Endothelial cell of umbilical vein (primary cell): Measurements from ENCODE around the gene ATXN1. TPM values are rescaled to one million over a fixed set of nuclear protein-coding genes. Genes with fewer than 3 reads are reported as not detected.
A peak's percentile ranks its signal among the peaks of the same experiment; 100 is the strongest.

Source experiments
- BruUV-seq: library from RNA; stranded (reverse); fragments of 400-500 nt; replicated peaks from 2 replicates; lab custom pipeline; 2021; lab: Mats Ljungman, UMichigan
- CTCF ChIA-PET: fragments of 300-600, 350-600 bp; sonication (Branson Sonifier 250); formaldehyde crosslinking; loops from one replicate; lab custom pipeline; 2021; ENCODE audit warnings: antibody characterized with exemption, inconsistent platforms; lab: Charles Lee
- POLR2A ChIA-PET: fragments of 300-600, 350-600 bp; sonication (Branson Sonifier 250); formaldehyde crosslinking; loops from one replicate; lab custom pipeline; 2021; ENCODE audit warnings: antibody characterized with exemption, inconsistent platforms; lab: Charles Lee
- DNase-seq: peaks from one replicate; pipeline ENCODE4 v3.0.0-alpha.2; 2011; ENCODE audit warnings: low read depth, low spot score
- FAIRE-seq: peaks from 2 replicates; lab custom pipeline; 2011; peaks lifted over from hg19 to GRCh38; lab: Jason Lieb, UNC
- H2AFZ ChIP-seq: 2 replicates; pipeline ENCODE4 v1.6.0; 2012; ENCODE audit warnings: low read depth, low read length, control low read depth, inconsistent platforms
- H3K27ac ChIP-seq: 2 replicates; pipeline ENCODE4 v1.5.1; 2011; ENCODE audit warnings: low read depth, mild to moderate bottlenecking, control low read depth, low read length, moderate library complexity; ENCODE audit not compliant: insufficient read depth
- H3K27me3 ChIP-seq, 2 experiments: 2 replicates each; pipeline versions ENCODE4 v1.6.0 to v1.6.1; 2011; ENCODE audit warnings: low read length in 2 of 2, mixed read lengths in 1 of 2; ENCODE audit not compliant: control insufficient read depth in 2 of 2, insufficient read depth in 2 of 2
- H3K36me3 ChIP-seq, 2 experiments: 2 replicates in 1 of 2; 3 replicates in 1 of 2; pipeline ENCODE4 v1.5.1; 2011; ENCODE audit warnings: low read length in 2 of 2, mild to moderate bottlenecking in 1 of 2, moderate library complexity in 1 of 2; ENCODE audit not compliant: control insufficient read depth in 2 of 2, insufficient read depth in 2 of 2; ENCODE audit errors: extremely low read depth in 1 of 2
- H3K4me1 ChIP-seq: 3 replicates; pipeline ENCODE4 v1.5.1; 2011; ENCODE audit warnings: mild to moderate bottlenecking, low read length; ENCODE audit not compliant: control insufficient read depth, insufficient read depth; ENCODE audit errors: extremely low read depth
- H3K4me2 ChIP-seq: 2 replicates; pipeline ENCODE4 v1.6.1; 2011; ENCODE audit warnings: low read length, control low read depth, mixed read lengths; ENCODE audit not compliant: insufficient read depth
- H3K4me3 ChIP-seq, 3 experiments: fragments of 200-600 bp in 1 of 3; sonication (generic), shearing (Covaris generic) in 1 of 3; replicated peaks in 1 of 3; 2 replicates each; pipeline ENCODE4 v1.5.1; 2011 to 2016; ENCODE audit warnings: control low read depth in 3 of 3, low read length in 3 of 3, mild to moderate bottlenecking in 2 of 3, inconsistent platforms in 1 of 3, low read depth in 1 of 3, moderate library complexity in 1 of 3; ENCODE audit not compliant: insufficient read depth in 1 of 3
- H3K79me2 ChIP-seq: 2 replicates; pipeline ENCODE4 v1.6.0; 2012; ENCODE audit warnings: low read length, inconsistent platforms; ENCODE audit not compliant: control insufficient read depth, insufficient read depth
- H3K9ac ChIP-seq: replicated peaks from 2 replicates; pipeline ENCODE3; 2011; ENCODE audit warnings: low read length, control low read depth; ENCODE audit not compliant: insufficient read depth; ENCODE audit errors: extremely low read depth
- H3K9me1 ChIP-seq: replicated peaks from 3 replicates; pipeline ENCODE4 v1.6.0; 2011; ENCODE audit warnings: mild to moderate bottlenecking, low read length; ENCODE audit not compliant: control insufficient read depth, insufficient read depth; ENCODE audit errors: extremely low read depth
- H3K9me3 ChIP-seq: replicated peaks from 2 replicates; pipeline ENCODE4 v1.5.1; 2012; ENCODE audit warnings: low read length, inconsistent platforms; ENCODE audit not compliant: control insufficient read depth, insufficient read depth
- H4K20me1 ChIP-seq: replicated peaks from 2 replicates; pipeline ENCODE3; 2011; ENCODE audit warnings: mild to moderate bottlenecking, low read length; ENCODE audit not compliant: control insufficient read depth, insufficient read depth; ENCODE audit errors: extremely low read depth
- CTCF ChIP-seq, 2 donors: IDR thresholded peaks; 1 replicate in 1 of 2; 2 replicates in 1 of 2; pipeline ENCODE4 v1.5.1; 2011; ENCODE audit warnings: low read length in 2 of 2, mild to moderate bottlenecking in 2 of 2, moderate library complexity in 2 of 2, control low read depth in 1 of 2, inconsistent platforms in 1 of 2, low read depth in 1 of 2; ENCODE audit not compliant: insufficient read depth in 1 of 2; ENCODE audit errors: extremely low read depth in 1 of 2
- EZH2 ChIP-seq: IDR thresholded peaks from 2 replicates; pipeline ENCODE4 v1.6.1; 2012; ENCODE audit warnings: borderline replicate concordance, low read depth, mild to moderate bottlenecking, moderate library complexity, low read length, inconsistent platforms; ENCODE audit not compliant: severe bottlenecking
- FOS ChIP-seq: IDR thresholded peaks from 2 replicates; pipeline ENCODE4 v1.6.1; 2011; ENCODE audit warnings: mild to moderate bottlenecking, low read length, moderate library complexity, borderline replicate concordance; ENCODE audit not compliant: insufficient read depth
- GATA2 ChIP-seq: IDR thresholded peaks from 2 replicates; pipeline ENCODE4 v1.7.0; 2011; ENCODE audit warnings: low read depth, mild to moderate bottlenecking, moderate library complexity, mixed read lengths, low read length; ENCODE audit not compliant: insufficient read length, insufficient read depth
- JUN ChIP-seq: IDR thresholded peaks from 2 replicates; pipeline ENCODE4 v1.6.1; 2011; ENCODE audit warnings: borderline replicate concordance, low read depth; ENCODE audit not compliant: insufficient read length, insufficient read depth
- MAX ChIP-seq: IDR thresholded peaks from 2 replicates; pipeline ENCODE4 v1.6.1; 2011; ENCODE audit not compliant: insufficient read depth, insufficient read length
- MYC ChIP-seq: IDR thresholded peaks from one replicate; pipeline ENCODE4 v1.6.1; 2011; ENCODE audit warnings: mild to moderate bottlenecking, low read depth, low read length
- POLR2A ChIP-seq: IDR thresholded peaks from 2 replicates; pipeline ENCODE4 v1.6.1; 2012; ENCODE audit warnings: low read depth, mild to moderate bottlenecking, control low read depth, low read length
- POLR2AphosphoS5 ChIP-seq: IDR thresholded peaks from 2 replicates; pipeline ENCODE4 v1.6.1; 2012; ENCODE audit warnings: low read depth, mild to moderate bottlenecking, control low read depth, low read length, moderate library complexity; ENCODE audit not compliant: insufficient read depth
- dilution Hi-C: fragments of 300-500 bp; cut with MboI; formaldehyde crosslinking; loops from one replicate; pipeline ENCODE4 v1.15.0; 2019; ENCODE audit warnings: low sequenced_read_pairs; ENCODE audit not compliant: extremely low pct_ligation_motif_present
- intact Hi-C: fragments of 100-400 bp; cut with micrococcal nuclease; formaldehyde crosslinking; loops from one replicate; pipeline ENCODE4 v1.10.0; 2022
- polyA plus RNA-seq, 4 experiments: library from polyadenylated mRNA; depleted of rRNA in 3 of 4; stranded (reverse) in 3 of 4; unstranded in 1 of 4; fragments of >200 nt; gene quantifications; 2 replicates each; pipeline versions ENCODE4 v1.2.1 to v1.2.3, GENCODE V29; 2011 to 2012; ENCODE audit warnings: missing spikeins in 1 of 4
- total RNA-seq: library from RNA; stranded (reverse); gene quantifications from 2 replicates; pipeline ENCODE4 v1.2.3, GENCODE V29; 2021

ATXN1 gene
- total and polyA plus RNA-seq, 2 donors (not counting 3 experiments of a cell fraction or from before 2014, with no cell fraction given): 16.4 to 33.0 TPM

- no peak overlapping the region for H3K9ac ChIP-seq
Observed at GRCh38 chr6:16258709-16259075, 502.6 kb downstream of the ATXN1 start.

More at GRCh38 chr6:16258709-16259075, 502.6 kb downstream of the ATXN1 start:
- Histone ChIP-seq H4K20me1 (no peaks in the 10 kb centered on the region), H3K79me2 (no peaks in the 10 kb centered on the region), H2AFZ (no peak overlapping the region), H3K4me1 (peaks cover 10% of the 10 kb centered on the region), H3K9me1 (no peaks in the 10 kb centered on the region), H3K27ac (no peak overlapping the region), H3K4me2 (no peak overlapping the region), H3K9me3 (no peaks in the 10 kb centered on the region), H3K36me3 (peaks cover 2 to 12% of the 10 kb centered on the region in 2 experiments), H3K27me3 (no peaks in the 10 kb centered on the region), H3K4me3 (no peak overlapping the region)
- dilution Hi-C loops (no loop called here), intact Hi-C loops (loop anchor here (1.0 kb wide), 1 partner anchor 19 kb away; no protein-coding TSS in a partner anchor)
- no peak for TF ChIP-seq MYC
- no peak for TF ChIP-seq FOS
- TF ChIP-seq JUN: no peak
- no peak for TF ChIP-seq MAX
- no peak for TF ChIP-seq EZH2
- TF ChIP-seq CTCF (IDR thresholded peaks at IDR 0.05; ENCODE audit: extremely low read depth in 1 of 2, insufficient read depth in 1 of 2, low read depth in 1 of 2, low read length in 2 of 2): no peak
- no peak for TF ChIP-seq GATA2
- no peak for TF ChIP-seq POLR2A
- no peak for TF ChIP-seq POLR2AphosphoS5
- FAIRE-seq (peak; percentile 54), DNase-seq (no peak)
- BruUV-seq: no TSS peak
- ChIA-PET POLR2A (no interaction called here), CTCF (interaction anchor here (1.6 kb wide), 1 partner anchor 13 kb away, joined by 3 read pairs; no protein-coding TSS in a partner anchor)
